Chondrocyte (in vitro differentiated cells): ENCODE data around the gene ACOT4. TPM values are rescaled to one million over a fixed set of nuclear protein-coding genes. Genes with fewer than 3 reads are reported as not detected.

Experiments used
- DNase-seq: peaks from one replicate; pipeline ENCODE4 v3.0.0; 2021; ENCODE audit warnings: mixed read lengths, low spot score
- H3K27ac Mint-ChIP-seq: one replicate; pipeline ENCODE4 v1.8.0; 2021; ENCODE audit warnings: mild to moderate bottlenecking, moderate library complexity, mixed read lengths; ENCODE audit not compliant: unreplicated experiment
- H3K27me3 Mint-ChIP-seq: 2 replicates; pipeline ENCODE4 v1.8.0; 2021; ENCODE audit warnings: low read depth, mixed read lengths
- H3K36me3 Mint-ChIP-seq: 2 replicates; pipeline ENCODE4 v1.8.0; 2021; ENCODE audit warnings: low read depth, mixed read lengths
- H3K4me1 Mint-ChIP-seq: 2 replicates; pipeline ENCODE4 v1.8.0; 2021; ENCODE audit warnings: low read depth, mild to moderate bottlenecking, mixed read lengths
- H3K4me3 Mint-ChIP-seq: one replicate; pipeline ENCODE4 v1.8.0; 2021; ENCODE audit warnings: mild to moderate bottlenecking, moderate library complexity, mixed read lengths; ENCODE audit not compliant: unreplicated experiment
- H3K9me3 Mint-ChIP-seq: 2 replicates; pipeline ENCODE4 v1.8.0; 2021; ENCODE audit warnings: low read depth, mixed read lengths
- total RNA-seq: library from RNA; stranded (reverse); gene quantifications from 3 replicates; pipeline ENCODE4 v1.2.1, GENCODE V29; 2021
- TF ChIP-seq, protein P1 (sequence below): fragments of 200-600 bp; sonication (generic); IDR thresholded peaks from 2 replicates; pipeline ENCODE4 v1.5.0; 2021; ENCODE audit warnings: antibody characterized with exemption, mild to moderate bottlenecking, moderate library complexity

Gene ACOT4
- total RNA-seq, 1 donor from 2014 or later: 4.0 TPM

DNA sequence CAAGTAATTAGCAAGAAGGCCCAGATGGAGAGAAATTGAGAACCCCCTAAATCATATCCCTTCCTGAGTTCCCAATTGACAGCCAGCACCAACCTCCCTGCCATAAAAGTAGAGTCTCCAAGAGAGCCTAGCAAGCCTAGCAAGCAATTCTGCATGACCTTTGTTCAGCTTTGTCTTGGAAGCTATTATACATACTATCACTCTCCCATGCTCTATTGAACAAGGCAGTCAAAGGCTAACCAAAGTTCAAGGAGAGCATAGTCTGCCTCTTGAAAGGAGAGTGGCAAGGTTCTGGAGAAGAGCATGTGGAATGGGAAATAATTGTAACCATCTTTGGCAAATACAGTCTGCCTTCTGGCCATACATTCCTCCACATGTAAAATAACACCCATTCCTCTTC, 7.8 kb downstream of the ACOT4 start:
- no peak for DNase-seq
- no peak overlapping the region for H3K27ac Mint-ChIP-seq
- TF ChIP-seq, protein P1, sequence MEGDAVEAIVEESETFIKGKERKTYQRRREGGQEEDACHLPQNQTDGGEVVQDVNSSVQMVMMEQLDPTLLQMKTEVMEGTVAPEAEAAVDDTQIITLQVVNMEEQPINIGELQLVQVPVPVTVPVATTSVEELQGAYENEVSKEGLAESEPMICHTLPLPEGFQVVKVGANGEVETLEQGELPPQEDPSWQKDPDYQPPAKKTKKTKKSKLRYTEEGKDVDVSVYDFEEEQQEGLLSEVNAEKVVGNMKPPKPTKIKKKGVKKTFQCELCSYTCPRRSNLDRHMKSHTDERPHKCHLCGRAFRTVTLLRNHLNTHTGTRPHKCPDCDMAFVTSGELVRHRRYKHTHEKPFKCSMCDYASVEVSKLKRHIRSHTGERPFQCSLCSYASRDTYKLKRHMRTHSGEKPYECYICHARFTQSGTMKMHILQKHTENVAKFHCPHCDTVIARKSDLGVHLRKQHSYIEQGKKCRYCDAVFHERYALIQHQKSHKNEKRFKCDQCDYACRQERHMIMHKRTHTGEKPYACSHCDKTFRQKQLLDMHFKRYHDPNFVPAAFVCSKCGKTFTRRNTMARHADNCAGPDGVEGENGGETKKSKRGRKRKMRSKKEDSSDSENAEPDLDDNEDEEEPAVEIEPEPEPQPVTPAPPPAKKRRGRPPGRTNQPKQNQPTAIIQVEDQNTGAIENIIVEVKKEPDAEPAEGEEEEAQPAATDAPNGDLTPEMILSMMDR: no peak
- H3K36me3 Mint-ChIP-seq: no peaks in the 10 kb centered on the region
- no peaks in the 10 kb centered on the region for H3K9me3 Mint-ChIP-seq
- H3K27me3 Mint-ChIP-seq: no peaks in the 10 kb centered on the region
- no peaks in the 10 kb centered on the region for H3K4me1 Mint-ChIP-seq
- no peak overlapping the region for H3K4me3 Mint-ChIP-seq

DNA sequence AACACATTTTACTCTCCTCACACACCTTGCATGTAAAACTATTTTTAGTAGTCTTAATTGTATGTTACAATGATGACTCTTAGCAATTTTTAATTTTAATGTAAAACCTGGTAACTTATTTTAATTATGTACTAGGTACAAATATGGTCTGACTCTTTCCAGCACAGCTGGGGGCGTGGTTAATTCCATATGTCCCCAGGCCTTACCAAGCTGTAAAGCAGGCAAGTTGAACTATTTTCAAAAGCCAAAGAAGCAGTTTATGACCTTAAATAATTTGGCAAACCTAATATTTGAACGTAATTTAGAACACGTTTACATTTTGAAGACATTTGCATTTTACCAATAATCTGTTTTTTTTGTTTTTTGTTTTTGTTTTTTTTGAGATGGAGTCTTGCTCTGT, 11.3 kb downstream of the ACOT4 start:
- no peak for DNase-seq
- TF ChIP-seq, protein P1: no peak
- no peak overlapping the region for H3K27ac Mint-ChIP-seq
- H3K4me1 Mint-ChIP-seq: no peaks in the 10 kb centered on the region
- H3K36me3 Mint-ChIP-seq: no peaks in the 10 kb centered on the region
- H3K4me3 Mint-ChIP-seq: no peak overlapping the region
- no peaks in the 10 kb centered on the region for H3K27me3 Mint-ChIP-seq
- no peaks in the 10 kb centered on the region for H3K9me3 Mint-ChIP-seq

DNA sequence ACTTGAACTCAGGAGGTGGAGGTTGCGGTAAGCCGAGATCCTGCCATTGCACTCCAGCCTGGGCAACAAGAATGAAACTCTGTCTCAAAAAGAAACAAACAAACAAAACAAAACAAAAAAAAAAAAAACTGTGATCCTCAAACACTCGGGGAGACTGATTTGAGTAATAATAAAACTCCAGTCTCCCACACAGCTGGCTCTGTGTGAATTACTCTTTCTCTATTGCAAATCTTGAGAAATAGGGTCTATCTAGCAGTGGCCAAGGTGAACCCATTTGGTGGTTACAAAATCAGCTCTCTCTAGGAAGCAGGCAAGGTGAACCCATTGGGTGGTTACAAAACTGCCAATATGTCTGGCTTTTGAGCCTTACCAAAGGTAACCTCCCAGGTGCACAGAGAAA, 14.6 kb downstream of the ACOT4 start:
- H3K36me3 Mint-ChIP-seq: no peaks in the 10 kb centered on the region
- no peak for DNase-seq
- H3K27me3 Mint-ChIP-seq: no peaks in the 10 kb centered on the region
- no peak overlapping the region for H3K27ac Mint-ChIP-seq
- no peak overlapping the region for H3K4me3 Mint-ChIP-seq
- TF ChIP-seq, protein P1: no peak
- H3K9me3 Mint-ChIP-seq: no peaks in the 10 kb centered on the region
- H3K4me1 Mint-ChIP-seq: no peaks in the 10 kb centered on the region

DNA sequence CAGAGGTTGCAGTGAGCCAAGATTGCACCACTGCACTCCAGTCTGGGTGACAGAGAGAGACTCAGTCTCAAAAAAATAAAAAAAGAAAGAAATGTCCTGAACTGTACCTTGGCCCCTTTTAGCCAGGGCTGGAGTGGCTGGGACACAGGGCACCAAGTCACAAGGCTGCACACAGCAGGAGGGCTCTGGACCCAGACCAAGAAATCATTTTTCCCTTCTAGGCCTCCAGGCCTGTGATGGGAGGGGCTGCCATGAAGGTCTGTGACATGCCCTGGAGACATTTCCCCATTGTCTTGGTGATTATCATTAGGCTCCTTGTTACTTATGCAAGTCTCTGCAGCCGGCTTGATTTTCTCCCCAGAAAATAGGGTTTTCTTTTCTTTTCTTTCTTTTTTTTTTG, 15.6 kb downstream of the ACOT4 start:
- H3K36me3 Mint-ChIP-seq: no peaks in the 10 kb centered on the region
- no peaks in the 10 kb centered on the region for H3K9me3 Mint-ChIP-seq
- H3K4me1 Mint-ChIP-seq: peaks cover 3% of the 10 kb centered on the region
- DNase-seq: no peak
- no peak overlapping the region for H3K27ac Mint-ChIP-seq
- H3K27me3 Mint-ChIP-seq: no peaks in the 10 kb centered on the region
- H3K4me3 Mint-ChIP-seq: no peak overlapping the region
- TF ChIP-seq, protein P1: no peak

DNA sequence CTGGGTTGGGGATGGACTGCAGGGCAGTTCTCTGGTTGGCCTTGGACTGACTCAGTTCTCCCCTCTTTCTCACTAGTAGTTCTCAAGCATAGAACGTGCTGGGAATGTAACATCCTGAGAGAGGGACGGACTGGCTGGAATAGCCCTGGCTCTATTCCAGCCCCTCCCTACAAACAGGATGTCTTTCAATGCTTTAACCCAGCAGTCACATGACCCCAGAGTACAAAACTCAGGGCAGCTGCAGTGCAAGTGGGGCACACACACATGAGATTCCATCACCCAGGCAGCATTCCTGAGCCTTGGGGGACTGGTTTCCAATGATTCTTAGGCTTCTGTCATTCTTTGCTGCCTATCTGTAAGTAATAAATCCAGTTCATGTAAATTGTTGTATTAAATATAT, 19.0 kb downstream of the ACOT4 start:
- Mint-ChIP-seq H3K9me3 (no peaks in the 10 kb centered on the region), H3K4me3 (no peak overlapping the region), H3K27me3 (no peaks in the 10 kb centered on the region), H3K4me1 (peaks cover 7% of the 10 kb centered on the region), H3K27ac (no peak overlapping the region), H3K36me3 (no peaks in the 10 kb centered on the region)
- no peak for DNase-seq
- TF ChIP-seq, protein P1: no peak
